ENCODE measurements around the gene ARR3. TPM values are rescaled to one million over a fixed set of nuclear protein-coding genes. Genes with fewer than 3 reads are reported as not detected.
"Not testable (repeated sequence)": the region's sequence is repeated elsewhere in the genome, so short reads cannot be mapped to it uniquely, and the experiment has no call there.

The ARR3 gene
- total RNA-seq (2014; rRNA removed; shearing (Covaris generic)) = not detected in 2 replicates
- not detected in 2 replicates for polyA plus RNA-seq (2015; cell fraction: cytosol; rRNA removed)
- not detected in 2 replicates for polyA plus RNA-seq (2015; cell fraction: nucleus; rRNA removed)

GRCh38 chrX:70268034-70268433 lies at the start of gene ARR3:
Gene ARR3, plus strand, starts transcription at chrX:70268334. Its CDS starts 1,052 bp downstream, at chrX:70269386.
- in situ Hi-C loops (cut with HindIII; ENCODE audit: low pct_unique_long_range_greater_than_20kb, low sequenced_read_pairs) = no loop called here
- DNase-seq (ENCODE audit: low read depth, low spot score) = no peak

GRCh38 chrX:70219938-70220764 lies 48.0 kb upstream of the ARR3 start:
- DNase-seq (ENCODE audit: low read depth, low spot score) = no peak
- in situ Hi-C loops (cut with HindIII; ENCODE audit: low pct_unique_long_range_greater_than_20kb, low sequenced_read_pairs) = no loop called here

DNA sequence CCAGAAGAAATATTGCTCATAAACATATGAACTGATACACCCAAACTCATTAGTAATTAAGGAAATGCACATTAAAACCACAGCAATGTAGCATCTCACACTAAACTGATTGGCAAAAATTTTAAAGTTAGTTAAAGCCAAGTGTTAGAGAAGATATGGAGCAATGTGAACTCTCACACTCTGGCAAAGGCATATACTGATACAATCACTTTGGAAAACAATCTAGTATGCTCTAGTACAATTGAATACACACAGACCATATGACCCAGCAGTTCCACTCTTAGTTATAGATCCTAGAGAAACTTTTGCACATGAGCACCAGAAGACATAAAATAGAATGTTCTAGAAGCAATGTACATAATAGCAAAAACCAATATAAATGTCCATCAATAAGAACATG lies 42.1 kb upstream of the ARR3 start:
- in situ Hi-C loops (cut with HindIII; ENCODE audit: low pct_unique_long_range_greater_than_20kb, low sequenced_read_pairs) = no loop called here

DNA sequence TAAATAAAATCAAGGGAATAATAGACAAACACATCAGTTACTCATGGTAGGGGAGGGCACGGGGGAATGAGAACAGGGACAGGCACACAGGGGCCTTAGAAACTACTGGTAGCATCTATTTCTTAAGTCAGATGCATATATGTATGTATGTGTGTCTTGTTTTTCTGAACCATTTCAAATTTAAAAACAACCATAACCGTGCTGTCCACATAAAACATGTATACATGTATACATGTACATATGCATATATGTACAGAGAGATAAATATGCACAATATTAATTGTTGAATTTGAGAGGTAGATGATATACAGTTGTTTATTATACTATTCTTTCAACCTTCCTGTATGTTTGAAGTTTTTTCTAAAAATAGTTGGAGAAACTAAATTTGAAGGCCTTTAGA lies 41.4 kb upstream of the ARR3 start:
- DNase-seq (ENCODE audit: low read depth, low spot score) = no peak
- in situ Hi-C loops (cut with HindIII; ENCODE audit: low pct_unique_long_range_greater_than_20kb, low sequenced_read_pairs) = no loop called here

More for the DNA sequence above, 42.1 kb upstream of the ARR3 start:
- DNase-seq (ENCODE audit: low read depth, low spot score) = no peak

DNA sequence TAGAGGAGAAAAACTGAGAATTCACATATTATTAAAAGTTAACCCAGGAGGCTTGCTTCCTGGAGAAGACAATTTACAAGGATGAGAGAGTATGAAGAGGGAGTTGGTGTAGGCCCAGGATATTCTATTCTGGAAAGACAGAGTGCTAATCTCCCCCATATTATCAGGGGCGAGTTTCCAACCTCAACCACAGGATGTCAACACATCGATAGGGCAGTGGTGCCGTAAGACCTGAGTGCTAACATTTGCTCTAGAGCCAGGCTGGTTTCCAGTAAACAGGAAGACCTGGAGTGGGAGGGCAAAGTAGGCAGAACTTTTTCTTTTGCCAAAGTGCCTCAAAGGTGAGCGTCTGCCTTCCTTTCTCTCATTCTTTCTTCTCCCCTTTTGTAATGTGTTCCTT lies 36.5 kb upstream of the ARR3 start:
- no peak for DNase-seq (ENCODE audit: low read depth, low spot score)
- in situ Hi-C loops (cut with HindIII; ENCODE audit: low pct_unique_long_range_greater_than_20kb, low sequenced_read_pairs) = no loop called here

GRCh38 chrX:70234355-70234754 lies 33.8 kb upstream of the ARR3 start, which contains the start of gene AWAT1:
Gene AWAT1, plus strand, starts transcription at chrX:70234655. Its CDS starts 41 bp downstream, at chrX:70234696.
- in situ Hi-C loops (cut with HindIII; ENCODE audit: low pct_unique_long_range_greater_than_20kb, low sequenced_read_pairs) = no loop called here
- DNase-seq (ENCODE audit: low read depth, low spot score) = no peak

- in situ Hi-C loops (cut with HindIII; ENCODE audit: low pct_unique_long_range_greater_than_20kb, low sequenced_read_pairs) = no loop called here
- no peak for DNase-seq (ENCODE audit: low read depth, low spot score)
Measured at GRCh38 chrX:70240751-70241150, 27.4 kb upstream of the ARR3 start.

DNA sequence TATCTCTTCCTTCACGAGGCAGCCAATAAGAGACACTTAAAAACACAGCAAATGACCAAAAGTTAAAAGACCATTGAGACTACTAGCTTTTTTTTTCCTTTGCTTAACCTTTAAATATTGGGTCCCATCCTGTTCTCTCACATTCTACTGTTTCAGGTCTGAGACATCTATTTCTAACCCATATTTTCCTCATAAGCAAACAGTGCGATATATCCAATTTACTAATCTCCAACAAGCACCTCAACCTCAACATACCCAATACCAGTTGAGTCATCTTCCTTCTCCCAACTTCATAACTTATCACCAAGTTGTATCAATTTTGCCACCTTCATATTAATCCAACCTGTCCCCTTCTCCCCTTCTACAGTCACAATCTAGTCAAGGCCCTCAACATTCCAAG lies 26.6 kb upstream of the ARR3 start:
- in situ Hi-C loops (cut with HindIII; ENCODE audit: low pct_unique_long_range_greater_than_20kb, low sequenced_read_pairs) = no loop called here
- no peak for DNase-seq (ENCODE audit: low read depth, low spot score)

GRCh38 chrX:70243601-70244000 lies 24.5 kb upstream of the ARR3 start:
- in situ Hi-C loops (cut with HindIII; ENCODE audit: low pct_unique_long_range_greater_than_20kb, low sequenced_read_pairs); DNase-seq (ENCODE audit: low read depth, low spot score): not testable (repeated sequence)

GRCh38 chrX:70244881-70245280 lies 23.3 kb upstream of the ARR3 start:
- in situ Hi-C loops (cut with HindIII; ENCODE audit: low pct_unique_long_range_greater_than_20kb, low sequenced_read_pairs) = no loop called here
- DNase-seq (ENCODE audit: low read depth, low spot score) = no peak

DNA sequence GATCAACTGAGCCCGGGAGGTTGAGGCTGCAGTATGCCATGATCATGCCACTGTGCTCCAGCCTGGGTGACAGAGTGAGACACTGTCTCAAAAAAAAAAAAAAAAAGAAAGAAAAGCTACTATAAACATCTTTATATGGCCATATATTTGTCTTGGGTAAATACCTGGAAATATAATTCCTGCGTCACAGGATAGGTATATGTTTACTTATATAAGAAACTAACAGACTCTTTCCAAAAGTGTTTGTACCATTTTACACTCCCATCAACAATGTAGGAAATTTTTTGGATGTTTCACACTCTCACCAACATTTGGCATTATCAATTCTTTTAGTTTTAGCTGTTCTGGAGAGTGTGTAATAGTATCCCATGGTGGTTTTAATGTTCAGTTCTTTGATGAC lies 20.9 kb upstream of the ARR3 start:
- DNase-seq (ENCODE audit: low read depth, low spot score) = no peak
- in situ Hi-C loops (cut with HindIII; ENCODE audit: low pct_unique_long_range_greater_than_20kb, low sequenced_read_pairs) = no loop called here

DNA sequence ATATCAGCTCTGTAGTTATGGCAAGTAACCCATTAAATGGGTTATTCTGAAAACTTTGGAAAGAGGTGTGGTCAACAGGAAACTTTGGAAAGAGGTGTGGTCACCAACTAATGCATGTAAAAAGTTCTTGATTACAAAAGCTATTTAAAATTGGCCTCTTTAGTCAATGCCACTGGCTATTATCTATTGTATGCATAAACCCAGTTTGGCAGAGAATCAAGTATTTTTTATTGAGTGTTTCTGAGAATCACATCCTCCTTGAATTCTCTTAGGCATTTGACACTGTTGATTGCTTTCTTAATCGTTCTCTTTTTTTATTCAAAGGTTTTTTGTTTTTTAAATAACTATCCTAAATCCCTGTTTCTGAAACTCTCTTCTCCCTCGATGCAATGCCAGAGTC lies 15.6 kb upstream of the ARR3 start:
- in situ Hi-C loops (cut with HindIII; ENCODE audit: low pct_unique_long_range_greater_than_20kb, low sequenced_read_pairs) = no loop called here
- DNase-seq (ENCODE audit: low read depth, low spot score) = no peak

DNA sequence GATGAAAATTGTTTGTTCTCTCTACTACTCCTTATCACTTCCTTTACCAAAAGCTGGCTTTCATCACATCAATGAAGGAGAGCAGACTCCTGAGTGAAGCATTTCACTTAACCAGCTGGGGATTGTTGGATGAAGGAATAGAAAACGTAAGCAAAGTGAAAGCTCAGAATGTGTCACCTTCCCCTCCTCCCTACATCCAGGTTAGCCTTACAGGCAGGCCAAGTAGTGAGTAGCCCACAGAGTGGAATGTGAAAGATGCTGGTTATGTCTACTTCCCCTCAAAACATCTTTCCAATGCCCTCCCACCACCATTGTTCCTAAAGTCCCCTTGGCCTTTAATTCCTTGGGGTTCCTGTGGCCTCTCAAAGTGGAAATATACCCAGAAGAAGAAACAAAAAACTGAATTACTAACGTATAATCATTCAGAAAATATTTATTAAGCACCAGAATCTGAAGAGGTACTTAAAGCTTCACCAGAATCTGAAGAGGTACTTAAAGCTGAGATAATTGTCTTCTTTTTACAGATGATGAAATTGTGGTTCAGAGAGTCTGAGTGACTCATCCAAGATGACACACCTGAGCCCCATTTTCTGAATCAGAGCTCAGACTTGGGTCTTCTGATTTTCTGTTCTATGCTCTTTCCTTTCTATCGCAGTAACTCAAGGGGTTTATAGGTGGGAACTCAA lies 14.6 kb upstream of the ARR3 start:
- no peak for DNase-seq (ENCODE audit: low read depth, low spot score)
- in situ Hi-C loops (cut with HindIII; ENCODE audit: low pct_unique_long_range_greater_than_20kb, low sequenced_read_pairs) = no loop called here

GRCh38 chrX:70254063-70254400 lies 14.1 kb upstream of the ARR3 start:
- in situ Hi-C loops (cut with HindIII; ENCODE audit: low pct_unique_long_range_greater_than_20kb, low sequenced_read_pairs) = no loop called here
- no peak for DNase-seq (ENCODE audit: low read depth, low spot score)

DNA sequence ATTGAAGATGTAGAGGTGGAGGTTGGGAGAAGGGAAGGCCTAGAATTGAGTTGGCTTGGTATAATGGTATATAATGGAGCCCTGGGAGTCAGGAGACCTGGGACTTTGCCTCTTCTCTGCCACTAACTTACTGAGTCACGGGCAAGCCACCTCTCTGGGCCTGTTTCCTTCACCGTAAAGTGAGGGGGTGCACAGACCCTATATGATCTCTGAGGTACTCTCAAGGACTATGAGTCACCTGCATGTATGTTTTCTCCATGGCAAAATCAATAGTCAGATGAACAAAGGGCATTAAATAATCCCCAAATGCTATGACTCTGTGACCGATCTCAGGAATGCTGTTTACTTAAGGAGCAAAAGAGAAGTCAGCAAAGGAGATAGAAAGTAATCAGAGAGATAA lies 13.2 kb upstream of the ARR3 start:
- in situ Hi-C loops (cut with HindIII; ENCODE audit: low pct_unique_long_range_greater_than_20kb, low sequenced_read_pairs) = no loop called here
- DNase-seq (ENCODE audit: low read depth, low spot score) = no peak

DNA sequence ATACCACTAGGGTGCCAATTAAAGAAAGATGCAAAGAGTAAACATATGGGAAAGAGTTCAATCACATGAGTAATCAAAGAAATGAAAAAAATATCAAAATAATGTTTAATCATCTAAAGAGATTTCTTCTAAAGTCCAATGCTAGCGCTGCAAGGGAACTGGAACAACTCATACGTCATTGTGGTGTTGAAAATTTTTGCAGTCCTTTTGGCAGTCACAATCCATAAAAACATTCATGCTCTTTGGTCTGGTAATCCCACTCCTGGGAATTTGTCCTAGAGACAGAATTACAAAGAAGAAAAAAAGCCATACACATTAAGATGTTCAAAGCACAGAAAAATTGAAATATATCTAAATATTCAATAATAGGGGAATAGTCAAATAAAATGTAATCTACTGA lies 12.7 kb upstream of the ARR3 start:
- in situ Hi-C loops (cut with HindIII; ENCODE audit: low pct_unique_long_range_greater_than_20kb, low sequenced_read_pairs) = no loop called here
- no peak for DNase-seq (ENCODE audit: low read depth, low spot score)

DNA sequence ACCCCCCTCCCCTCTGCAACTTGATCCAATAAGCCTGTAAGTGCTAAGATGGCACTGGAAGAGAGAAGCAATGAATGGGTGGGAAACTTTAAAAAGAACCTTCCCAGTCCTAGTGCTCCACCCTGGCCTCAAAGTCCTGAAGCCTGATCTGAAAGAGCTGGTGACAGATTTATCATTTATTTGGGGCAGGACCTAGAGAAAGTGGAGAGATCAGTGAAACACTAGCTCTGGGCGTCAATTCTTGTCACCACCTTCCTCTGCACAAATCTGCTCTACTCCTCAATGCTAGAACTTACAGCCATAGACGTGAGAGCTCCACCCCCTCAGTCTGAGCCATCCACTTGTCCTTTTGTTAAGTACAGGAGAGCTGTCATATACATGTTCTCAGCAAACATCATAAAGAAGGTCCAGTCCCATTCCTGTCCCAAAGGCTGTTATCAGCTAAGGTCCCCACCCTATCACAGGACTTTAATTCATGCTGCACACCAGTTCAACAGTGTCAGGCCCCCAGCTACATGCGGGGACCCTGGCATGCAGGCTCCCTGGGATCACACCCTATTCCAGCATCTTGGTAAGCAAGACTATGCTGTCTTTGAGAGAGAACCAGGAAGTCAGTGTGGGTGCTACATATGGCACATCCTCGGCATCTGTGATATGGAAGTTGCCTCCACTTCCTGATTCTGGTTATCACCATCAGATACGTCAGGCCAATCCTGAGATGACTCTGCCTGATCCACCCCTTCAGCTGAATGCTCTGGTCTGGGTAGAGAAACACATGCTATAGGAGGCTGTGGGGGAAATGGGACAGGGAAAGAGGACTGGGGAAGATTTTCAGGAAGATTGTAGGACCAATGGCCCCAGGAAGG lies 10.5 kb upstream of the ARR3 start:
- in situ Hi-C loops (cut with HindIII; ENCODE audit: low pct_unique_long_range_greater_than_20kb, low sequenced_read_pairs) = no loop called here
- no peak for DNase-seq (ENCODE audit: low read depth, low spot score)

DNA sequence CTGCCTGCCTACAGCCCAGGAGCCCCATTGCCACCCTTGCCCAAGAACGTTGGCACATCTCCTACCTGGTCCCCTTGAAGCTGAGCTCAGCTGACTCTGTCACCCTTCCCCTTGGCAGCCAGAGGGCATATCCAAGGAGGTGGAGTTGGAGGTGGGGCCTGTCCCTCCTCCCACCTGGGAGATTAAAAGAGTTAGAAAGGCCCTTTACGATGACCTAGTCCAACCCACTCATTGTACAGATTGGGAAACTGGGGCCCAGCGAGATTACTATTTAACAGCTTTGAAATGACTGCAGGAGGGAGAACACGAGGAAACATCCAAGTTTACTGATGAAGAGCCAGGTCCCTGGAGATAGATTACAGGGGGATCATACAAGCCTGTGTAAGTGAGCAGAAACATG lies 8.0 kb upstream of the ARR3 start, which contains the start of gene P2RY4:
Gene P2RY4 (minus strand): TSS at position 101 of the 400 bp plus-strand sequence. CDS start 580 bp downstream, outside the sequence.
- in situ Hi-C loops (cut with HindIII; ENCODE audit: low pct_unique_long_range_greater_than_20kb, low sequenced_read_pairs) = no loop called here
- no peak for DNase-seq (ENCODE audit: low read depth, low spot score)
